H1 (cell line): ENCODE results near the gene HLA-A. TPM values are rescaled to one million over a fixed set of nuclear protein-coding genes. Genes with fewer than 3 reads are reported as not detected.

Experiments
- ATF2 ChIP-seq: IDR thresholded peaks from 2 replicates; pipeline ENCODE4 v1.6.1; 2012; ENCODE audit warnings: low read length, inconsistent platforms
- ATF3 ChIP-seq: IDR thresholded peaks from 2 replicates; pipeline ENCODE4 v1.6.1; 2011; ENCODE audit warnings: low read depth, mild to moderate bottlenecking, low read length; ENCODE audit not compliant: insufficient read depth
- CTBP2 ChIP-seq: IDR thresholded peaks from 2 replicates; pipeline ENCODE4 v1.7.0; 2011; ENCODE audit warnings: borderline replicate concordance, mild to moderate bottlenecking, moderate library complexity, mixed read lengths, low read length; ENCODE audit not compliant: insufficient read depth, insufficient read length
- JUND ChIP-seq: IDR thresholded peaks from 2 replicates; pipeline ENCODE4 v1.6.1; 2011; ENCODE audit warnings: mild to moderate bottlenecking, improper control_type of control experiment, low read length
- KDM1A ChIP-seq: fragments of 200-600, 300-600 bp; sonication (generic); IDR thresholded peaks from 2 replicates; pipeline ENCODE4 v1.7.1; 2016; ENCODE audit warnings: mild to moderate bottlenecking, low read length, borderline replicate concordance
- SAP30 ChIP-seq: fragments of 300-600 bp; sonication (generic); IDR thresholded peaks from 2 replicates; pipeline ENCODE4 v1.7.1; 2012; ENCODE audit warnings: low read length, moderate library complexity, mild to moderate bottlenecking, inconsistent platforms; ENCODE audit not compliant: insufficient read depth, insufficient replicate concordance
- TAF7 ChIP-seq: optimal IDR thresholded peaks from 2 replicates; pipeline ENCODE3; 2011; ENCODE audit warnings: low read depth, mild to moderate bottlenecking, inconsistent platforms, low read length, moderate library complexity, borderline replicate concordance
- polyA plus RNA-seq, 7 experiments: library from polyadenylated mRNA; depleted of rRNA in 3 of 7; stranded (reverse) in 5 of 7; unstranded in 2 of 7; fragments of >200 nt in 5 of 7; fragments of 200-250 nt in 2 of 7; gene quantifications; 1 replicate in 5 of 7; 2 replicates in 1 of 7; 4 replicates in 1 of 7; pipeline versions ENCODE4 v1.2.1 to v1.2.3, GENCODE V29; 2011 to 2013; ENCODE audit warnings: missing spikeins in 2 of 7, mixed read lengths in 2 of 7
- total RNA-seq: library from RNA; stranded (reverse); fragmentation: NEBNext Ultra II Directional; extraction: Animal tissue kit (Norgen Biotek cat#: 25700); gene quantifications from 2 replicates; pipeline ENCODE4 v1.2.1, GENCODE V29; 2021

Gene HLA-A
- total and polyA plus RNA-seq, 2 of the 8 experiments (the other 6 are each of a cell fraction or from before 2014, with no cell fraction given), result 221 to 474 TPM

- TF ChIP-seq KDM1A (no peak), TAF7 (no peak), CTBP2 (no peak), ATF2 (no peak), JUND (no peak), ATF3 (no peak), SAP30 (no peak)
- TF ChIP-seq, all 59 proteins: peak for 0
Observed at GRCh38 chr6:29976253-29976587, 33.9 kb downstream of the HLA-A start (continued).
